GM23338 (cell line): ENCODE data around the gene TMSB4Y. TPM values are rescaled to one million over a fixed set of nuclear protein-coding genes. Genes with fewer than 3 reads are reported as not detected.

Source experiments
- polyA plus RNA-seq: library from polyadenylated mRNA; unstranded; fragments of >200 nt; fragmentation: Nextera tagmentation; extraction: Ambion mirVana; gene quantifications from 2 replicates; pipeline ENCODE4 v1.2.1, GENCODE V29; 2016
- total RNA-seq: library from RNA; depleted of rRNA; stranded (reverse); fragments of >200 nt; shearing (Covaris generic); gene quantifications from 2 replicates; pipeline ENCODE4 v1.2.3, GENCODE V29; 2014; rRNA removed

The TMSB4Y gene
- total and polyA plus RNA-seq, 2 experiments from 2014 or later, result 9.8 to 12.2 TPM

Other genes with a start within 250 kb of the TMSB4Y start
- 36.3 and 43.7 TPM in 2 replicates for gene UTY, start 223.9 kb upstream of the TMSB4Y start, total RNA-seq
- 12.8 and 15.7 TPM in 2 replicates for gene UTY, start 223.9 kb upstream of the TMSB4Y start, polyA plus RNA-seq